Raji (cell line): ENCODE data around the gene POLR1G.

Source experiments
- POLR2A ChIP-seq: IDR thresholded peaks from 2 replicates; pipeline ENCODE4 v1.6.1; 2011; ENCODE audit warnings: low read depth, low read length, control low read depth; ENCODE audit not compliant: insufficient read depth

POLR1G gene

GRCh38 chr19:45428384-45429231 lies 22.2 kb downstream of the POLR1G start:
- TF ChIP-seq POLR2A: no peak

- TF ChIP-seq POLR2A: no peak
Observed at GRCh38 chr19:45437328-45437727, 30.9 kb downstream of the POLR1G start.

GRCh38 chr19:45439190-45439568 lies 32.7 kb downstream of the POLR1G start:
- no peak for TF ChIP-seq POLR2A

GRCh38 chr19:45439569-45440258 lies 33.3 kb downstream of the POLR1G start:
- peak; percentile 40; the same call in 1 of the 2 replicates for TF ChIP-seq POLR2A

- TF ChIP-seq POLR2A: no peak
Observed at GRCh38 chr19:45440259-45440638, 33.8 kb downstream of the POLR1G start.

GRCh38 chr19:45440873-45441654 lies 34.6 kb downstream of the POLR1G start:
- TF ChIP-seq POLR2A: no peak

GRCh38 chr19:45442408-45442777 lies 35.9 kb downstream of the POLR1G start:
- TF ChIP-seq POLR2A: no peak

- TF ChIP-seq POLR2A: no peak
Observed at GRCh38 chr19:45442778-45443461, 36.5 kb downstream of the POLR1G start.

GRCh38 chr19:45443462-45444317 lies 37.2 kb downstream of the POLR1G start:
- TF ChIP-seq POLR2A: no peak

- TF ChIP-seq POLR2A: peak; percentile 59; the same call in 1 of the 2 replicates
Observed at GRCh38 chr19:45444318-45445041, 38.0 kb downstream of the POLR1G start.

GRCh38 chr19:45445139-45445538 lies 38.7 kb downstream of the POLR1G start:
- no peak for TF ChIP-seq POLR2A

- no peak for TF ChIP-seq POLR2A
Observed at GRCh38 chr19:45446295-45446694, 39.9 kb downstream of the POLR1G start.

GRCh38 chr19:45446944-45447343 lies 40.5 kb downstream of the POLR1G start:
- no peak for TF ChIP-seq POLR2A

- no peak for TF ChIP-seq POLR2A
Observed at GRCh38 chr19:45448425-45448756, 41.9 kb downstream of the POLR1G start.

- no peak for TF ChIP-seq POLR2A
Observed at GRCh38 chr19:45448887-45449299, 42.4 kb downstream of the POLR1G start.
